B cell (primary cell): Measurements from ENCODE around the gene SERGEF.

Experiments
- CTCF ChIP-seq: fragments of 200-600 bp; IDR thresholded peaks from one replicate; pipeline ENCODE4 v1.8.0; 2022; ENCODE audit warnings: antibody characterized with exemption, mild to moderate bottlenecking
- EZH2 ChIP-seq: IDR thresholded peaks from 2 replicates; pipeline ENCODE4 v1.6.1; 2012; ENCODE audit warnings: borderline replicate concordance, low read depth, mild to moderate bottlenecking, moderate library complexity, low read length; ENCODE audit not compliant: insufficient read depth, poor library complexity, severe bottlenecking

- no peak for TF ChIP-seq EZH2
- TF ChIP-seq CTCF: no peak
Observed at GRCh38 chr11:17974246-17974645, 38.6 kb downstream of the SERGEF start.
